Measurements from ENCODE around the gene STOML3.

STOML3 gene

GRCh38 chr13:39023761-39024160, 33.1 kb upstream of the STOML3 start:
- Histone ChIP-seq H2AFZ (ENCODE audit: low read length) (no peak overlapping the region), H2BK5ac (ENCODE audit: low read length) (no peak overlapping the region), H4K8ac (ENCODE audit: low read depth, low read length) (no peak overlapping the region), H2BK12ac (ENCODE audit: low read length) (no peak overlapping the region), H3K36me3 (replicated peaks in 1 of 2; ENCODE audit: control insufficient read depth in 2 of 2, insufficient read depth in 2 of 2, low read length in 2 of 2) (peaks cover 10 to 99% of the 10 kb centered on the region in 2 donors), H3K4me2 (ENCODE audit: insufficient read depth, low read length, poor library complexity, severe bottlenecking) (no peak overlapping the region), H2BK15ac (ENCODE audit: low read length) (no peak overlapping the region), H4K91ac (ENCODE audit: low read depth, low read length, poor library complexity) (no peak overlapping the region), H3K27me3 (ENCODE audit: control insufficient read depth in 3 of 3, insufficient read depth in 3 of 3, low read depth in 1 of 3, low read length in 3 of 3) (no peaks in the 10 kb centered on the region), H3K14ac (ENCODE audit: low read length) (no peak overlapping the region), H3K9me3 (replicated peaks in 1 of 2; ENCODE audit: control insufficient read depth in 2 of 2, insufficient read depth in 1 of 2, low read depth in 1 of 2, low read length in 2 of 2) (no peaks in the 10 kb centered on the region), H3K4ac (ENCODE audit: low read length) (no peak overlapping the region), H3K4me3 (ENCODE audit: low read length in 2 of 2) (no peak overlapping the region), H3K79me1 (ENCODE audit: low read depth, low read length) (no peaks in the 10 kb centered on the region), H2BK120ac (ENCODE audit: low read depth, low read length) (no peak overlapping the region), H3K23ac (ENCODE audit: low read depth, low read length, poor library complexity) (no peak overlapping the region), H3K27ac (replicated peaks; ENCODE audit: low read length) (no peak overlapping the region), H3K9ac (ENCODE audit: low read depth, low read length, poor library complexity) (no peak overlapping the region), H3K4me1 (ENCODE audit: control insufficient read depth in 2 of 2, insufficient read depth in 1 of 2, low read depth in 1 of 2, low read length in 2 of 2) (peaks cover 0 to 7% of the 10 kb centered on the region in 2 donors), H3K18ac (ENCODE audit: low read length) (no peak overlapping the region), H2AK5ac (ENCODE audit: low read depth, low read length) (no peak overlapping the region)
- no peak for DNase-seq (ENCODE audit: low spot score)

- no peak for DNase-seq (ENCODE audit: low spot score)
- Histone ChIP-seq H2BK15ac (ENCODE audit: low read length) (no peak overlapping the region), H3K14ac (ENCODE audit: low read length) (no peak overlapping the region), H2AK5ac (ENCODE audit: low read depth, low read length) (no peak overlapping the region), H3K4me2 (ENCODE audit: insufficient read depth, low read length, poor library complexity, severe bottlenecking) (no peak overlapping the region), H3K23ac (ENCODE audit: low read depth, low read length, poor library complexity) (no peak overlapping the region), H2AFZ (ENCODE audit: low read length) (no peak overlapping the region), H3K9me3 (replicated peaks in 1 of 2; ENCODE audit: control insufficient read depth in 2 of 2, insufficient read depth in 1 of 2, low read depth in 1 of 2, low read length in 2 of 2) (no peaks in the 10 kb centered on the region), H2BK120ac (ENCODE audit: low read depth, low read length) (no peak overlapping the region), H3K18ac (ENCODE audit: low read length) (no peak overlapping the region), H2BK12ac (ENCODE audit: low read length) (no peak overlapping the region), H3K36me3 (replicated peaks in 1 of 2; ENCODE audit: control insufficient read depth in 2 of 2, insufficient read depth in 2 of 2, low read length in 2 of 2) (peaks cover 10 to 99% of the 10 kb centered on the region in 2 donors), H2BK5ac (ENCODE audit: low read length) (no peak overlapping the region), H3K27me3 (ENCODE audit: control insufficient read depth in 3 of 3, insufficient read depth in 3 of 3, low read depth in 1 of 3, low read length in 3 of 3) (no peaks in the 10 kb centered on the region), H3K79me1 (ENCODE audit: low read depth, low read length) (no peaks in the 10 kb centered on the region), H3K4me3 (ENCODE audit: low read length in 2 of 2) (no peak overlapping the region), H4K91ac (ENCODE audit: low read depth, low read length, poor library complexity) (no peak overlapping the region), H3K4ac (ENCODE audit: low read length) (no peak overlapping the region), H4K8ac (ENCODE audit: low read depth, low read length) (no peak overlapping the region), H3K27ac (replicated peaks; ENCODE audit: low read length) (no peak overlapping the region), H3K9ac (ENCODE audit: low read depth, low read length, poor library complexity) (no peak overlapping the region), H3K4me1 (ENCODE audit: control insufficient read depth in 2 of 2, insufficient read depth in 1 of 2, low read depth in 1 of 2, low read length in 2 of 2) (peaks cover 0 to 7% of the 10 kb centered on the region in 2 donors)
- WGBS, 2 donors (ENCODE audit: extremely low coverage in 2 of 2, insufficient read length in 2 of 2, insufficient replicate concordance in 1 of 2): no CpG with 5 or more reads among the region's 2 CpGs
Measured at GRCh38 chr13:39023316-39023715, 32.7 kb upstream of the STOML3 start.

- H3K27me3 ChIP-seq (ENCODE audit: control insufficient read depth in 3 of 3, insufficient read depth in 3 of 3, low read depth in 1 of 3, low read length in 3 of 3): no peaks in the 10 kb centered on the region
- no peak overlapping the region for H4K8ac ChIP-seq (ENCODE audit: low read depth, low read length)
- H3K4me3 ChIP-seq (ENCODE audit: low read length in 2 of 2): no peak overlapping the region
- H3K27ac ChIP-seq (replicated peaks; ENCODE audit: low read length): no peak overlapping the region
- DNase-seq (ENCODE audit: low spot score): no peak
- whole genome bisulfite sequencing, 2 donors (ENCODE audit: extremely low coverage in 2 of 2, insufficient read length in 2 of 2, insufficient replicate concordance in 1 of 2): no CpG with 5 or more reads among the region's 4 CpGs
- H2BK120ac ChIP-seq (ENCODE audit: low read depth, low read length): no peak overlapping the region
- no peak overlapping the region for H3K23ac ChIP-seq (ENCODE audit: low read depth, low read length, poor library complexity)
- no peak overlapping the region for H3K4me2 ChIP-seq (ENCODE audit: insufficient read depth, low read length, poor library complexity, severe bottlenecking)
- H3K4me1 ChIP-seq (ENCODE audit: control insufficient read depth in 2 of 2, insufficient read depth in 1 of 2, low read depth in 1 of 2, low read length in 2 of 2): peaks cover 0 to 8% of the 10 kb centered on the region in 2 donors
- no peak overlapping the region for H2AFZ ChIP-seq (ENCODE audit: low read length)
- no peak overlapping the region for H4K91ac ChIP-seq (ENCODE audit: low read depth, low read length, poor library complexity)
- H3K79me1 ChIP-seq (ENCODE audit: low read depth, low read length): no peaks in the 10 kb centered on the region
- no peaks in the 10 kb centered on the region for H3K9me3 ChIP-seq (replicated peaks in 1 of 2; ENCODE audit: control insufficient read depth in 2 of 2, insufficient read depth in 1 of 2, low read depth in 1 of 2, low read length in 2 of 2)
- H3K4ac ChIP-seq (ENCODE audit: low read length): no peak overlapping the region
- no peak overlapping the region for H2BK15ac ChIP-seq (ENCODE audit: low read length)
- H3K9ac ChIP-seq (ENCODE audit: low read depth, low read length, poor library complexity): no peak overlapping the region
- no peak overlapping the region for H2BK5ac ChIP-seq (ENCODE audit: low read length)
- H3K36me3 ChIP-seq (replicated peaks in 1 of 2; ENCODE audit: control insufficient read depth in 2 of 2, insufficient read depth in 2 of 2, low read length in 2 of 2): peaks cover 14 to 99% of the 10 kb centered on the region in 2 donors
- H3K14ac ChIP-seq (ENCODE audit: low read length): no peak overlapping the region
- no peak overlapping the region for H2AK5ac ChIP-seq (ENCODE audit: low read depth, low read length)
- H2BK12ac ChIP-seq (ENCODE audit: low read length): no peak overlapping the region
- no peak overlapping the region for H3K18ac ChIP-seq (ENCODE audit: low read length)
Measured at GRCh38 chr13:39020853-39021462, 30.3 kb upstream of the STOML3 start.

GRCh38 chr13:39016787-39017186, 26.2 kb upstream of the STOML3 start:
- H3K18ac ChIP-seq (ENCODE audit: low read length): no peak overlapping the region
- H3K4me3 ChIP-seq (ENCODE audit: low read length in 2 of 2): no peak overlapping the region
- no peak overlapping the region for H2BK15ac ChIP-seq (ENCODE audit: low read length)
- H3K27me3 ChIP-seq (ENCODE audit: control insufficient read depth in 3 of 3, insufficient read depth in 3 of 3, low read depth in 1 of 3, low read length in 3 of 3): no peaks in the 10 kb centered on the region
- H3K4me2 ChIP-seq (ENCODE audit: insufficient read depth, low read length, poor library complexity, severe bottlenecking): no peak overlapping the region
- no peaks in the 10 kb centered on the region for H3K9me3 ChIP-seq (replicated peaks in 1 of 2; ENCODE audit: control insufficient read depth in 2 of 2, insufficient read depth in 1 of 2, low read depth in 1 of 2, low read length in 2 of 2)
- no peak overlapping the region for H3K4ac ChIP-seq (ENCODE audit: low read length)
- H4K8ac ChIP-seq (ENCODE audit: low read depth, low read length): no peak overlapping the region
- peaks cover 0 to 1% of the 10 kb centered on the region in 2 donors for H3K4me1 ChIP-seq (ENCODE audit: control insufficient read depth in 2 of 2, insufficient read depth in 1 of 2, low read depth in 1 of 2, low read length in 2 of 2)
- no peak overlapping the region for H2AFZ ChIP-seq (ENCODE audit: low read length)
- H3K27ac ChIP-seq (replicated peaks; ENCODE audit: low read length): no peak overlapping the region
- no peak overlapping the region for H4K91ac ChIP-seq (ENCODE audit: low read depth, low read length, poor library complexity)
- no peak overlapping the region for H2BK5ac ChIP-seq (ENCODE audit: low read length)
- no peak overlapping the region for H2BK120ac ChIP-seq (ENCODE audit: low read depth, low read length)
- H2BK12ac ChIP-seq (ENCODE audit: low read length): no peak overlapping the region
- peak; percentile 42 for DNase-seq (ENCODE audit: low spot score)
- H2AK5ac ChIP-seq (ENCODE audit: low read depth, low read length): no peak overlapping the region
- H3K9ac ChIP-seq (ENCODE audit: low read depth, low read length, poor library complexity): no peak overlapping the region
- no peaks in the 10 kb centered on the region for H3K79me1 ChIP-seq (ENCODE audit: low read depth, low read length)
- peaks cover 29 to 99% of the 10 kb centered on the region in 2 donors for H3K36me3 ChIP-seq (replicated peaks in 1 of 2; ENCODE audit: control insufficient read depth in 2 of 2, insufficient read depth in 2 of 2, low read length in 2 of 2)
- no CpG with 5 or more reads among the region's 2 CpGs for WGBS, 2 donors (ENCODE audit: extremely low coverage in 2 of 2, insufficient read length in 2 of 2, insufficient replicate concordance in 1 of 2)
- no peak overlapping the region for H3K14ac ChIP-seq (ENCODE audit: low read length)
- no peak overlapping the region for H3K23ac ChIP-seq (ENCODE audit: low read depth, low read length, poor library complexity)
